AG10803 (cell line): ENCODE results near the gene LSM7.

Experiments used
- DNase-seq: peaks from one replicate; pipeline ENCODE4 v3.0.0; 2010; ENCODE audit warnings: low read depth
- H3K4me3 ChIP-seq: 2 replicates; pipeline ENCODE4 v1.5.1; 2011; ENCODE audit warnings: mild to moderate bottlenecking, low read length, control low read depth
- TF ChIP-seq, protein P1 (sequence below): conservative IDR thresholded peaks from 2 replicates; pipeline ENCODE4 v1.5.1; 2011; ENCODE audit warnings: mild to moderate bottlenecking, low read length, control low read depth, inconsistent platforms

The LSM7 gene

DNA sequence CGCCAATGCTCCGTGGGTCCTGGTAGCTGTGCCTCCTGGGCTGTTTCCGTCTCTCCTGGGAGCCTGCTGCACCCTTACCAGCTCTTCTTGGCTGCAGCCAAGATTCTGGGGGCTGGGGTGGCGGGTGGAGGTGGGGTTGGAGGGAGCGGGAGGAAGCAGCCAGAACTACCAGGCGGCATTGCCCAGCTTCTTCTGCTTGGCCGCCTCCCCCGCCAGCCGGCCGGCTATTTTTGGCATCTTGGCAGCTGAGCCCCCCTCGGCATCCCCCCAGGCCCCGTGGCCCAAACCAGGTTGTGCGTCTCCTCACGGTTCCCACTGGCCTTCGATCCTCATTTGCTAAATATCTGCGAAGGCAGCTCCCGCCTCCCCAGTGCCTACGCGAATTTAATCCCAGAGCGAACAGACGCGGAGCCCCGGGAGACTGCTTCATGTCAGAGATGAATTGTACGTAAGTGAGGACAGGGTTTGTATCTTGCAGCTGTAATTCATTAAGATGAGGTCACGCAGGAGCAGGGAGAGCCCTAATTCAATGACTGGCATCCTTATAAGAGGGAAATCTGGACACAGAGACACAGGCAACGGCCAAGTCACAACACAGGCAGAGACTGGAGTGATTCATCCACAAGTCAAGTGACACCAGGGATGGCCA lies 33.6 kb downstream of the LSM7 start:
- peak; percentile 90 for DNase-seq
- TF ChIP-seq, protein P1, sequence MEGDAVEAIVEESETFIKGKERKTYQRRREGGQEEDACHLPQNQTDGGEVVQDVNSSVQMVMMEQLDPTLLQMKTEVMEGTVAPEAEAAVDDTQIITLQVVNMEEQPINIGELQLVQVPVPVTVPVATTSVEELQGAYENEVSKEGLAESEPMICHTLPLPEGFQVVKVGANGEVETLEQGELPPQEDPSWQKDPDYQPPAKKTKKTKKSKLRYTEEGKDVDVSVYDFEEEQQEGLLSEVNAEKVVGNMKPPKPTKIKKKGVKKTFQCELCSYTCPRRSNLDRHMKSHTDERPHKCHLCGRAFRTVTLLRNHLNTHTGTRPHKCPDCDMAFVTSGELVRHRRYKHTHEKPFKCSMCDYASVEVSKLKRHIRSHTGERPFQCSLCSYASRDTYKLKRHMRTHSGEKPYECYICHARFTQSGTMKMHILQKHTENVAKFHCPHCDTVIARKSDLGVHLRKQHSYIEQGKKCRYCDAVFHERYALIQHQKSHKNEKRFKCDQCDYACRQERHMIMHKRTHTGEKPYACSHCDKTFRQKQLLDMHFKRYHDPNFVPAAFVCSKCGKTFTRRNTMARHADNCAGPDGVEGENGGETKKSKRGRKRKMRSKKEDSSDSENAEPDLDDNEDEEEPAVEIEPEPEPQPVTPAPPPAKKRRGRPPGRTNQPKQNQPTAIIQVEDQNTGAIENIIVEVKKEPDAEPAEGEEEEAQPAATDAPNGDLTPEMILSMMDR = no peak
- peak overlapping the region; percentile 16 for H3K4me3 ChIP-seq

DNA sequence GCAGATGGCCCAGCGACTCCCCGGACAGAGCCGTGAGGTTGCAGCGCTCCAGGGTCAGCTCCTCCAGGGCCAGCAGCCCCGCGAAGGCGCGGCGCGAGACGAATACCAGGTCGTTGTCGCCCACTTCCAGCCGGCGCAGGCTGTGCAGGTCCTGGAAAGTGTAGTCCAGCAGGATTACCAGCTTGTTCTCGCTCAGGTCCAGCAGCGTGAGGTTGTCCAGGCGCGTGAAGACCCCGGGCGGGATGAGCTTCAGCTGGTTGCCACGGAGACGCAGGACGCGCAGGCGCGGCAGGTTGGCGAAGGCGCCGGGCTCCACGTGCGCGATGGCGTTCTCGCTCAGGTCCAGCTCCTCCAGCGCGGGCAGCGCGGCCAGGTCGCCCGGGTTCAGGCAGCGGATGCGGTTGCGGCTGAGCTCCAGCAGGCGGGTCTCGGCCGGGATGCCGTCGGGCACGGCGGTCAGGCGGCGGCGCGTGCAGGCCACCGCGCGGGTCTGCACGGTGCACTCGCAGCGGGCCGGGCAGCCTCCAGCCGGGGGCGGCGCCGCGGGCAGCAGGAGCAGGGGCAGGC lies 37.1 kb downstream of the LSM7 start:
- no peak overlapping the region for H3K4me3 ChIP-seq
- no peak for DNase-seq
- TF ChIP-seq, protein P1 = no peak

DNA sequence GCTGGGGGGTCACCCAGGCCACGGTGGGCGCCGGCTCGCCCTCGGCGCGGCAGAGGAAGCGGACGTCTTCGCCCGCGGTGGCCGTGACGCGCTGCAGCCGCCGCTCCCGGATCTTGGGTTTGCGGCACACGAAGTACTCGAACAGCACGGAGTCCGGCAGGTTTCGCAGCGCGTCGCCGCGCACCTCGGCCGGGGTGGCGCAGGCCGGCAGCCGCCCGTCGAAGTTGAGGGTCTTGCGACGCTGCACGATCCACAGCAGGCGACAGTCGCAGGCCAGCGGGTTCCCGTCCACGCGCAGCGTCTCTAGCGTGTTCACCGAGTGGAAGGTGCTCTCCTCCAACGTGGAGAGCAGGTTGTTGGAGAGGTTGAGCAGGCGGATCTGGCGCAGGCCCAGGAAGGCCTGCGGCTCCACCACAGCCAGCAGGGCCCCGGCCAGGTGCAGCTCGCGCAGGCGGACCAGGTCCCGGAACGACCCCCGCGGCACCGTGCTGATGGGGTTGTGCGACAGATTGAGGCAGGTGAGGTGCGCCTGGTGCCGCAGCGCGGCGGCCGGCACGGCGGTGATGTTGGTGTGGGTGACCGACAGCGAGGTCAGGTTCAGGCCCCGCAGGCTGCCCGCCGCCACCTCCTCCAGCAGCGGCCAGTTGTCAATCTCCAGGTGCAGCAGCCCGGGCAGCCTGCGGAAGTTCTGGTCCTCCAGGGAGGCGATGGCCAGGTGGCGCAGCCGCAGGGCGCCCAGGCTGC lies 37.8 kb downstream of the LSM7 start:
- H3K4me3 ChIP-seq = no peak overlapping the region
- DNase-seq = no peak
- TF ChIP-seq, protein P1 = no peak

DNA sequence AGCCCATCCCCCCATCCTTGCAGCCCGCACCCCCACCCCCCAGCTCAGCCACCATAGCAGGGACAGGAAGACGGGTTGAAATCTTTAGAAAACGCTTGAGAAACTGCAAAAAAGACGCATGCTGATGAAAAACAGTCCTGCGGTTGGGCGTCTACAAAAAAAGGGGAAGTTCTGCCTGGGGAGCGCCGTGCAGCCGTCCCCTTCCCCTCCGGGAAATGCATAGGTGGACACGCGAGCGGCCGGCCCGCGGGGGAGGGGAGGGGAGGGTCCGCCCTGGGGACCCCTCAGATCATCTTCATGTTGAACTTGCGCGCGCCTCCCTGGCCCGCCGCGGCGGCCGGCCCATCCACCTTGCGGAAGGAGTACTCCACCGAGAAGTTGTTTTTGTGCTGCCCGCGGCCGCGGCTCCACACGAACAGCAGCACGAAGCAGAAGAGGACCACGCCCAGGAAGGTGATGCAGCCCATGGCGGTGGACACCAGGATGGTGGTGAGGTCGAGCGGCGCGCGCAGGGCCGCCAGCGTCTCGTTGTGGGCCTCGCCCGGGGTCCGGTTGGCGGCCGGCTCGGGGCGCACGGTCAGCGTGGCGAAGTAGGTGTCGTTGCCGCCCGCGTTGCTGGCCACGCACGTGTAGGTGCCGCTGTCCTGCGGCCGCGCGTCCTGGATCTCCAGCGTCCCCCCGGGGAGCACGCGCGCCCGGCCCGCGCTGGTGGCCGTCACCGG lies 38.5 kb downstream of the LSM7 start:
- no peak for DNase-seq
- H3K4me3 ChIP-seq = peak overlapping the region; percentile 31
- TF ChIP-seq, protein P1 = no peak

DNA sequence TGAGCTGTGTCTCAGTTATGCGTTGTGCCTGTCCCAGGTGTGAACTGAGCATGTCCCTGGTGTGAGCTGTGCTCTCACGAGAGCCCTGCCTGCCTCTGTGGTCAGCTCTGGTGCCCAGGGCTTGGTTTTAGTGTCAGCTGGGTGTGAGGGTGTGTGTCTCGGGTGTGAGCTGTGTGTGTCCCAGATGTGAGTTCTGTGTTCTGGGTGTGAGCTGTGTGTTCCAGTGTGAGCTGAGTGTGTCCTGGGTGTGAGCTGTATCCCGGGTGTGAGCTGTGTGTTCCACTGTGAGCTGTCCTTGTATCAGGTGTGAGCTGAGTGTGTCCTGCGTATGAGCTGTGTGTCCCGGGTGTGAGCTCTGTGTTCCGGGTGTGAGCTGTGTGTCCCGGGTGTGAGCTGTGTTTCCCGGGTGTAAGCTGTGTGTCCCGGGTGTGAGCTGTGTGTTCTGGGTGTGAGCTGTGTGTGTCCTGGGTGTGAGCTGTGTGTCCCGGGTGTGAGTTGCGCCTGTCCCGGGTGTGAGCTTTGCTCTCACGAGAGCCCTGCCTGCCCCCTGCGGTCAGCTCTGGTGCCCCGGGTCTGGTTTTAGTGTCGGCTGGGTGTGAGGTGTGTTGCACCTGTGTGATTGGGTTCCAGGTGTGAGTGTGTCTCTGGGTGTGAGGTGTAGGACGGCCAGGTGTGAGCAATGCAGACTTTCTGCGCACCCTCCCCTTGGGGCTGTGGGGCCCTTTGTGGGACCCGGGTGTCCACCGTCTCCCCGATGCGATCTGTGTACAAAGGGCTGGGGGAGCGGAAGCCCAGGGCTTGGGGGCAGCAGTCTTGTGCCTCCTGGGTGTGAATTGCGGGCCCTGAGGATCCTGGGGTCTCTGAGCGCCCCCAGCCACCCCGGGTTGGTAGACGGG lies 39.3 kb downstream of the LSM7 start:
- no peak overlapping the region for H3K4me3 ChIP-seq
- TF ChIP-seq, protein P1 = no peak
- no peak for DNase-seq

DNA sequence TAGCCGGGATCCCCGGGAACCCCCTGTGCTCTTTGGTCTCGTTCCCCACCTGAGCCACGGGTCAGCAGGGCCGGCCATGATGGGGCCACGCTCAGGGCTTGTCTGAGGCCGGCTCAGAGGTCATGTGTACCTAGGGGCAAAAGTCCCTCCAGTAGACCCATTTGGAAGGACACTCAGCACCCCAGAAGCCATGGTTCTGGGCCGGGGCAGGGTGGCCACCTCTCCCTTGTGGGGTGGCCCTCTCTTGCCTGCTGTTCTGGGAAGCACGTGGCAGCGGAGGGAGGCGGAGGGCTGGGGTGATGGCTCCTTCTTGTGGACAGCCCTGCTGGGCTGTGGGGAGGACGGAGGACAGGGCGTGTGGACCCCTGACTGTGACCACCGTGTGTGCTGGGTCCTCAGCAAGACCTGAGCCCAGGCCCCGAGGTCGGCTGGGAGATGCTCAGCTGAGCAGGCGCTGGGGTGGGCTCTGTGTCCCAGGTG lies 40.0 kb downstream of the LSM7 start:
- TF ChIP-seq, protein P1 = no peak
- DNase-seq = no peak
- H3K4me3 ChIP-seq = no peak overlapping the region
